GM12878 (cell line): ENCODE measurements around the gene RASSF4. TPM values are rescaled to one million over a fixed set of nuclear protein-coding genes. Genes with fewer than 3 reads are reported as not detected.

Experiments used
- BHLHE40 ChIP-seq, 2 experiments: fragments of 450-650 bp in 1 of 2; IDR thresholded peaks; 2 replicates each; pipeline ENCODE4 v1.6.1; 2011 to 2017; ENCODE audit warnings: low read depth in 2 of 2, borderline replicate concordance in 1 of 2, improper control_type of control experiment in 1 of 2, low read length in 1 of 2, mild to moderate bottlenecking in 1 of 2
- CBX5 ChIP-seq: sonication (generic); IDR thresholded peaks from 2 replicates; pipeline ENCODE4 v1.6.1; 2016; ENCODE audit warnings: low read depth, moderate library complexity, mild to moderate bottlenecking, inconsistent platforms
- EP300 ChIP-seq, 2 experiments: fragments of 150-350 bp in 1 of 2; IDR thresholded peaks; 2 replicates each; pipeline ENCODE4 v1.6.1; 2011 to 2012; ENCODE audit warnings: low read depth in 2 of 2, low read length in 2 of 2, borderline replicate concordance in 1 of 2, improper control_type of control experiment in 1 of 2, inconsistent platforms in 1 of 2; ENCODE audit not compliant: control insufficient read depth in 1 of 2
- FOXK2 ChIP-seq: fragments of 450-650 bp; IDR thresholded peaks from 2 replicates; pipeline ENCODE4 v1.6.1; 2017; ENCODE audit warnings: mild to moderate bottlenecking, moderate library complexity
- HDAC2 ChIP-seq: fragments of 200-600 bp; sonication (generic); IDR thresholded peaks from 2 replicates; pipeline ENCODE4 v1.6.1; 2017
- HDGF ChIP-seq: fragments of 450-650 bp; IDR thresholded peaks from 2 replicates; pipeline ENCODE4 v1.6.1; 2016; ENCODE audit warnings: antibody characterized with exemption
- KAT2A ChIP-seq: conservative IDR thresholded peaks from 2 replicates; pipeline ENCODE4 v1.6.1; 2011; ENCODE audit warnings: low read depth, low read length; ENCODE audit not compliant: control insufficient read depth
- MYB ChIP-seq: fragments of 150-350 bp; IDR thresholded peaks from 2 replicates; pipeline ENCODE4 v1.6.1; 2014; ENCODE audit warnings: mild to moderate bottlenecking, low read depth, low read length, borderline replicate concordance
- NBN ChIP-seq: fragments of 450-650 bp; IDR thresholded peaks from 2 replicates; pipeline ENCODE4 v1.6.1; 2016
- RAD51 ChIP-seq: fragments of 450-650 bp; IDR thresholded peaks from 2 replicates; pipeline ENCODE4 v1.6.1; 2016; ENCODE audit warnings: moderate library complexity, mild to moderate bottlenecking, inconsistent platforms
- SMAD1 ChIP-seq: fragments of 450-650 bp; IDR thresholded peaks from 2 replicates; pipeline ENCODE4 v1.6.1; 2018; ENCODE audit warnings: mild to moderate bottlenecking, low read depth; ENCODE audit not compliant: partially characterized antibody
- SRF ChIP-seq, 2 experiments: IDR thresholded peaks; 2 replicates each; pipeline ENCODE4 v1.6.1; 2011; ENCODE audit warnings: low read depth in 2 of 2, low read length in 2 of 2, mild to moderate bottlenecking in 1 of 2, moderate library complexity in 1 of 2
- STAT1 ChIP-seq: fragments of 450-650 bp; conservative IDR thresholded peaks from 2 replicates; pipeline ENCODE4 v1.6.1; 2014; ENCODE audit warnings: antibody characterized with exemption, mild to moderate bottlenecking
- SUZ12 ChIP-seq: fragments of 200-600 bp; sonication (generic); IDR thresholded peaks from one replicate; pipeline ENCODE4 v1.6.1; 2018; ENCODE audit warnings: antibody characterized with exemption, mild to moderate bottlenecking; ENCODE audit not compliant: unreplicated experiment
- ZNF274 ChIP-seq: IDR thresholded peaks from one replicate; pipeline ENCODE4 v1.8.0; 2011; ENCODE audit not compliant: insufficient read length, insufficient read depth
- polyA plus RNA-seq, 11 experiments: library from polyadenylated mRNA; depleted of rRNA in 4 of 11; unstranded in 6 of 11; stranded (reverse) in 5 of 11; fragments of >200 nt; fragmentation: Nextera tagmentation in 4 of 11; fragmentation: Illumina TruSeq in 1 of 11; extraction: Ambion mirVana in 4 of 11; extraction: Trizol in 1 of 11; gene quantifications; 1 replicate in 1 of 11; 2 replicates in 10 of 11; pipeline versions ENCODE4 v1.2.1 to v1.2.3, GENCODE V29; 2011 to 2016; ENCODE audit warnings: inconsistent platforms in 2 of 11, missing spikeins in 2 of 11, low read depth in 1 of 11
- total RNA-seq, 4 experiments: library from RNA; depleted of rRNA in 3 of 4; stranded (reverse); fragments of >200 nt in 3 of 4; fragmentation: Illumina TruSeq in 1 of 4; extraction: Trizol in 1 of 4; gene quantifications; 2 replicates each; pipeline versions ENCODE4 v1.2.1 to v1.2.3, GENCODE V29; 2013 to 2021
- TF ChIP-seq, protein P1 (sequence below): fragments of 450-650 bp; formaldehyde crosslinking; IDR thresholded peaks from 2 replicates; pipeline ENCODE4 v1.4.0; 2022; ENCODE audit warnings: mild to moderate bottlenecking, moderate library complexity
- TF ChIP-seq, protein P2 (sequence below): fragments of 450-650 bp; IDR thresholded peaks from 2 replicates; pipeline ENCODE4 v1.6.1; 2016; ENCODE audit warnings: mild to moderate bottlenecking, moderate library complexity, borderline replicate concordance
- TF ChIP-seq, protein P3 (sequence below): fragments of 450-650 bp; IDR thresholded peaks from 2 replicates; pipeline ENCODE4 v1.6.1; 2017; ENCODE audit warnings: borderline replicate concordance
- TF ChIP-seq, protein P4 (sequence below): fragments of 450-650 bp; IDR thresholded peaks from 2 replicates; pipeline ENCODE4 v1.6.1; 2014; ENCODE audit warnings: mild to moderate bottlenecking

Gene RASSF4
- total and polyA plus RNA-seq, 10 of the 15 experiments (the other 5 are each of a cell fraction or from before 2014, with no cell fraction given): 3.7 to 71.1 (median 16.8) TPM

DNA sequence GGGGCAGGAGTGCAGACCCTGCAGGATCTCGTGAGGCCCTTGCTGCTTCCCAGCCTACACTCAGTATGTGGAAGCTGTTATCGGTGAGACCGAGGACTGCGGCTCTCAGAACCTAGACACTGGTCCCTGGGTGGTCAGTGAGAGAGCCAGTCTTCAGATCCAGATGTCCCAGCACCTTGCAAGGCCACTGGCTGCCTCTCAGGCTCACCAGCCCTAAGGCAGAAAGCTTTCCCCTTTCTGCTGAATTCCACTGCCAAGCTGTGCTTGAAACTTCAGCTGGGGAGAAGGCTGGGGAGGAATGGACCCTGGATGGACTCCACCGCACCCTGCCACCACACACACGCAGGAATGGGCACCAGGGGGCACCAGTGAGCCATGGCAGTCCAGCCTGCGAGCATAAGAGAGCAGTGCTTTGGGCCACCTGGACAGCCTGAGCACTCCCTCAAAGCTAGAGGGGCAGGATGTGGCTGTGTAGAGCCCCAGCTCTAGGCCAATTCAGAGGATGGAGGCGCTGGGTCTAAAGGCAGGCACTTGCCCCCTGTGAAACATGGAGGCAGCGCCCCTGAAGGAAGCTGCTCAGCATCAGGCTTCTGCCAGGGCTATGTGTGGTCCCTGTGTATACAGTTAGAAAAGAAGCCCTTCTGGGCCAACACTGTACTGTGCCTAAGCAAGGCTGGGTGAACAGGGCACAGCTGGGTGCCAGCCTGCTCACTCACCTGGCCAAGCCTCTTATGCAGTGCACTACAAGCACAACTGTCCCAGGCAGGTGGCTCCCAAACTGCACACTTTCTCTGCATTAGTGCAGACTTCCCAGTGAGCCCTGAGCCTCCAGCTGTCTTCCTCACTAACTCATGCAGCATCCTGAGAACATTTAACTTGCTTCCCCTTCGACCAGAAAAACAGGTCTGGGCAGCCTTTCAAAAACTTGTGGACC, 26.8 kb upstream of the RASSF4 start (continued):
- TF ChIP-seq, protein P1, sequence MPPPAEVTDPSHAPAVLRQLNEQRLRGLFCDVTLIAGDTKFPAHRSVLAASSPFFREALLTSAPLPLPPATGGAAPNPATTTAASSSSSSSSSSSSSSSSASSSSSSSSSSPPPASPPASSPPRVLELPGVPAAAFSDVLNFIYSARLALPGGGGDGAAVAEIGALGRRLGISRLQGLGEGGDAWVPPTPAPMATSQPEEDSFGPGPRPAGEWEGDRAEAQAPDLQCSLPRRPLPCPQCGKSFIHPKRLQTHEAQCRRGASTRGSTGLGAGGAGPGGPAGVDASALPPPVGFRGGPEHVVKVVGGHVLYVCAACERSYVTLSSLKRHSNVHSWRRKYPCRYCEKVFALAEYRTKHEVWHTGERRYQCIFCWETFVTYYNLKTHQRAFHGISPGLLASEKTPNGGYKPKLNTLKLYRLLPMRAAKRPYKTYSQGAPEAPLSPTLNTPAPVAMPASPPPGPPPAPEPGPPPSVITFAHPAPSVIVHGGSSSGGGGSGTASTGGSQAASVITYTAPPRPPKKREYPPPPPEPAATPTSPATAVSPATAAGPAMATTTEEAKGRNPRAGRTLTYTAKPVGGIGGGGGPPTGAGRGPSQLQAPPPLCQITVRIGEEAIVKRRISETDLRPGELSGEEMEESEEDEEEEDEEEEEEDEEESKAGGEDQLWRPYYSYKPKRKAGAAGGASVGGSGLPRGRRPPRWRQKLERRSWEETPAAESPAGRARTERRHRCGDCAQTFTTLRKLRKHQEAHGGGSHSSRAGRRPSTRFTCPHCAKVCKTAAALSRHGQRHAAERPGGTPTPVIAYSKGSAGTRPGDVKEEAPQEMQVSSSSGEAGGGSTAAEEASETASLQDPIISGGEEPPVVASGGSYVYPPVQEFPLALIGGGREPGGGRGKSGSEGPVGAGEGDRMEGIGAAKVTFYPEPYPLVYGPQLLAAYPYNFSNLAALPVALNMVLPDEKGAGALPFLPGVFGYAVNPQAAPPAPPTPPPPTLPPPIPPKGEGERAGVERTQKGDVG (CRISPR knock-in tag): no peak
- TF ChIP-seq ZNF274: no peak
- TF ChIP-seq MYB: no peak
- TF ChIP-seq SRF (IDR thresholded peaks at IDR 0.05; ENCODE audit: low read depth in 2 of 2, low read length in 2 of 2): no peak
- TF ChIP-seq BHLHE40 (IDR thresholded peaks at IDR 0.05; ENCODE audit: borderline replicate concordance in 1 of 2, low read depth in 2 of 2, low read length in 1 of 2): peak in 1 of 2 experiments; percentile 64; a peak in 1 of 4 replicates
- TF ChIP-seq SMAD1: no peak
- TF ChIP-seq, protein P2, sequence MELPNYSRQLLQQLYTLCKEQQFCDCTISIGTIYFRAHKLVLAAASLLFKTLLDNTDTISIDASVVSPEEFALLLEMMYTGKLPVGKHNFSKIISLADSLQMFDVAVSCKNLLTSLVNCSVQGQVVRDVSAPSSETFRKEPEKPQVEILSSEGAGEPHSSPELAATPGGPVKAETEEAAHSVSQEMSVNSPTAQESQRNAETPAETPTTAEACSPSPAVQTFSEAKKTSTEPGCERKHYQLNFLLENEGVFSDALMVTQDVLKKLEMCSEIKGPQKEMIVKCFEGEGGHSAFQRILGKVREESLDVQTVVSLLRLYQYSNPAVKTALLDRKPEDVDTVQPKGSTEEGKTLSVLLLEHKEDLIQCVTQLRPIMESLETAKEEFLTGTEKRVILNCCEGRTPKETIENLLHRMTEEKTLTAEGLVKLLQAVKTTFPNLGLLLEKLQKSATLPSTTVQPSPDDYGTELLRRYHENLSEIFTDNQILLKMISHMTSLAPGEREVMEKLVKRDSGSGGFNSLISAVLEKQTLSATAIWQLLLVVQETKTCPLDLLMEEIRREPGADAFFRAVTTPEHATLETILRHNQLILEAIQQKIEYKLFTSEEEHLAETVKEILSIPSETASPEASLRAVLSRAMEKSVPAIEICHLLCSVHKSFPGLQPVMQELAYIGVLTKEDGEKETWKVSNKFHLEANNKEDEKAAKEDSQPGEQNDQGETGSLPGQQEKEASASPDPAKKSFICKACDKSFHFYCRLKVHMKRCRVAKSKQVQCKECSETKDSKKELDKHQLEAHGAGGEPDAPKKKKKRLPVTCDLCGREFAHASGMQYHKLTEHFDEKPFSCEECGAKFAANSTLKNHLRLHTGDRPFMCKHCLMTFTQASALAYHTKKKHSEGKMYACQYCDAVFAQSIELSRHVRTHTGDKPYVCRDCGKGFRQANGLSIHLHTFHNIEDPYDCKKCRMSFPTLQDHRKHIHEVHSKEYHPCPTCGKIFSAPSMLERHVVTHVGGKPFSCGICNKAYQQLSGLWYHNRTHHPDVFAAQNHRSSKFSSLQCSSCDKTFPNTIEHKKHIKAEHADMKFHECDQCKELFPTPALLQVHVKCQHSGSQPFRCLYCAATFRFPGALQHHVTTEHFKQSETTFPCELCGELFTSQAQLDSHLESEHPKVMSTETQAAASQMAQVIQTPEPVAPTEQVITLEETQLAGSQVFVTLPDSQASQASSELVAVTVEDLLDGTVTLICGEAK: no peak
- TF ChIP-seq RAD51: no peak
- TF ChIP-seq, protein P3, sequence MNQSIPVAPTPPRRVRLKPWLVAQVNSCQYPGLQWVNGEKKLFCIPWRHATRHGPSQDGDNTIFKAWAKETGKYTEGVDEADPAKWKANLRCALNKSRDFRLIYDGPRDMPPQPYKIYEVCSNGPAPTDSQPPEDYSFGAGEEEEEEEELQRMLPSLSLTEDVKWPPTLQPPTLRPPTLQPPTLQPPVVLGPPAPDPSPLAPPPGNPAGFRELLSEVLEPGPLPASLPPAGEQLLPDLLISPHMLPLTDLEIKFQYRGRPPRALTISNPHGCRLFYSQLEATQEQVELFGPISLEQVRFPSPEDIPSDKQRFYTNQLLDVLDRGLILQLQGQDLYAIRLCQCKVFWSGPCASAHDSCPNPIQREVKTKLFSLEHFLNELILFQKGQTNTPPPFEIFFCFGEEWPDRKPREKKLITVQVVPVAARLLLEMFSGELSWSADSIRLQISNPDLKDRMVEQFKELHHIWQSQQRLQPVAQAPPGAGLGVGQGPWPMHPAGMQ: no peak
- TF ChIP-seq NBN: peak; percentile 57; the same call in 1 of the 2 replicates
- TF ChIP-seq FOXK2: no peak
- no peak for TF ChIP-seq KAT2A
- TF ChIP-seq, protein P4, sequence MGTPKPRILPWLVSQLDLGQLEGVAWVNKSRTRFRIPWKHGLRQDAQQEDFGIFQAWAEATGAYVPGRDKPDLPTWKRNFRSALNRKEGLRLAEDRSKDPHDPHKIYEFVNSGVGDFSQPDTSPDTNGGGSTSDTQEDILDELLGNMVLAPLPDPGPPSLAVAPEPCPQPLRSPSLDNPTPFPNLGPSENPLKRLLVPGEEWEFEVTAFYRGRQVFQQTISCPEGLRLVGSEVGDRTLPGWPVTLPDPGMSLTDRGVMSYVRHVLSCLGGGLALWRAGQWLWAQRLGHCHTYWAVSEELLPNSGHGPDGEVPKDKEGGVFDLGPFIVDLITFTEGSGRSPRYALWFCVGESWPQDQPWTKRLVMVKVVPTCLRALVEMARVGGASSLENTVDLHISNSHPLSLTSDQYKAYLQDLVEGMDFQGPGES: peak; percentile 9; the same call in 1 of the 2 replicates
- TF ChIP-seq HDGF: no peak; the same call in 1 of the 2 replicates
- TF ChIP-seq SUZ12: no peak
- no peak for TF ChIP-seq HDAC2
- TF ChIP-seq CBX5: no peak
- no peak for TF ChIP-seq STAT1
- no peak for TF ChIP-seq EP300 (IDR thresholded peaks at IDR 0.05; ENCODE audit: borderline replicate concordance in 1 of 2, control insufficient read depth in 1 of 2, low read depth in 2 of 2, low read length in 2 of 2)
